ENCODE results near the gene BRSK2.
A peak's percentile ranks its signal among the peaks of the same experiment; 100 is the strongest.

BRSK2 gene

DNA sequence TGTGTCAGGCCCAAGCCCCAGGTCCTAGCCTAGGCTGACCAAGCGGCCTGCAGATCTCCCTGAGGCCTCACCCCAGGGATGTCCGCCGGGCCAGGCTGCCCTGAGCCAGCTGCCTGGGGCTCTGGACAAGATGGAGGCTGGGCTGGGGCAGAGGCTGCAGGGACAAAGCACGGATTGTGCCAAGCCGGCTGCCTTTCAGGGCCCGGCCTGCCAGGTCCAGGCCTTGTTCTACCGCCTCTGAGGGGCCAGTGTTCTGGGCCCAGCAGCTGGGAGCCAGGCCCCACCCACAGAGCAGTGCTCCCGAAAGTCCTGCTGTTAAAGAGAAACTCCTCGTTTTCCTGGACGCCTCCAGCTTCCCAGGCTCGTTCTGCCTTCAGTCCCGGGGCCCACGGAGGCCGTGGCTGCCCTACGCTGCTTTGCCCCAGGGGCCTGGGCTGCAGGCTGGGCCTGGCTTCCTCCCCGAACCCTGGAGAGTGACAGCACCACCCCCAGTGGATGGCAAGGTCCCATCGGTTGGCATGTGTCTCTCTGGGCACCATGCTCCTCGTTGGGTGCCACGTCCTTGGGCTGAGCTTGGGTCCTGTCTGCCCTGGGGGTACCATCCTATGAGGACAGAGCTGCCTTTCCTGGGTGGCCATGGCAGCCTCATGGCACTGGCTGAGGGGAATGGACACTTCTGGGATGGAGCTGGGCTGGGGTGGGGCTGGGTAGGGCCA lies 7.6 kb downstream of the BRSK2 start:
- DNase-seq (ENCODE audit: low read depth in 2 of 2) = no peak

DNA sequence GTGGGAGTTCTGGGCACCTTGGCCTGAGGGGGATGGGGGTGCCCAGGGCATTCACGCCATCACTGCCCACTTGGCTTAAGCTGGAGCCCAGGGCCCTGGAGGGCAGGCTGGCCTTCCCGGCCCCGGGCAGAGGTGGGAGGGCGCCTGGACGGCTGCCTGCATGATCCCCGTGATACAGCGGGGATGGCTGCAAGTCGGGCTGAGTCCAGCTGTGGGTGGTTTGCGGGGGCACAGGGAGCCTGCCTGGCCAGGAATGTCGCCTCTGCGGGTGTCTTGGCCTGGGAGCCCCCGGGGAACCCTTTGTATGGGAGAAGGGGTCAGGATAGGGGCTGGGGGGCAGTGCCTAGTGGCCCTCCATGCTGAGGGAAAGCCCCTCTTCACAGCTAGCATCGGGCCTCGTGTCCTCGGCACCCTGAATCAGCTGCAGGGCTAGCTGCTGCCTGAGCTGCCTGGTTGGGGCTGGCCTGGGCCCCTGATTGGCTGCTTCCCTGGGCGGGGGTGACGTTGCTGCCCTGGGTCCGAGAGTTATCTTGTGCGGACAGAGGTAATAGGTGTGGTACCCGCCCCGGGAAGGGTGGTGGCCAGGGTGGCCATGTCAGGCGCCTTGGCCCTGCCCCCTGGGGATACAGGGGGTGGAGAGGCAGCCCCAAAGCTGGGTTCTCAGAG lies 8.3 kb downstream of the BRSK2 start:
- no peak for DNase-seq (ENCODE audit: low read depth in 2 of 2)

DNA sequence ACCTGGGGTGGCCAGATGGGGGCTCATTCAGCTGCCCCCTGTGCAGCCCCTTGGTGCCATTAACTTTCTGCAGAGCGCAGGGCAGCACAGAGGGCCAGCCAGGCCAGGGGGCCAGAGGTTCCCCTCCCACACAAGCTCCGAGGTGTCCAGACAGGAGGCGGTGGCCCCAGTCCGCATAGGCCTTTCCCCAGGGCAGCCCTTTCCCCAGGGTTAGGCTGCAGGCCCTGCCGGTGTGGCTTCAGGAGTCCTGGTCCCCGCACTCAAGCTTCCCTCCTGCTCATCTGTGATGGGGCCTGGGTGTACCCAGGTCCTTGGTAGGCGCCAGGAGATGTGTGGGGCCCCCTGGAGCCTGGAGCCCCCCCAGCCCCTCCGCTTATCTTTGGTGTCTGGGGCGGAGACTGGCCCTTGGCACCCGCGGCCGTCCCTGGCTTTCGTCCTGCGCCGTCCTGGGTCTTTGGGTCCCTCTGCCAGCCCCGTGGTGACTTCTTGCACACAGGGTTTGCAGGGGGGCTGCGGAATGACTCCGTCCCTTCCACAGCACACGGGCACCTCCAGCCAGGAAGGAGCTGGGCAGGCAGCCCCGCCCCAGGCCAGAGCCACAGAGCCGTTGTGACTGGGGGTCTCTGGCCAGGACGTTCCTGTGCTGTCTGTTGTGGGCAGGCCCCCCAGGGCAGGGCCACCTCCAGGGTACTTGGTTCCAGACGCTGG lies 8.9 kb downstream of the BRSK2 start:
- no peak for DNase-seq (ENCODE audit: low read depth in 2 of 2)

DNA sequence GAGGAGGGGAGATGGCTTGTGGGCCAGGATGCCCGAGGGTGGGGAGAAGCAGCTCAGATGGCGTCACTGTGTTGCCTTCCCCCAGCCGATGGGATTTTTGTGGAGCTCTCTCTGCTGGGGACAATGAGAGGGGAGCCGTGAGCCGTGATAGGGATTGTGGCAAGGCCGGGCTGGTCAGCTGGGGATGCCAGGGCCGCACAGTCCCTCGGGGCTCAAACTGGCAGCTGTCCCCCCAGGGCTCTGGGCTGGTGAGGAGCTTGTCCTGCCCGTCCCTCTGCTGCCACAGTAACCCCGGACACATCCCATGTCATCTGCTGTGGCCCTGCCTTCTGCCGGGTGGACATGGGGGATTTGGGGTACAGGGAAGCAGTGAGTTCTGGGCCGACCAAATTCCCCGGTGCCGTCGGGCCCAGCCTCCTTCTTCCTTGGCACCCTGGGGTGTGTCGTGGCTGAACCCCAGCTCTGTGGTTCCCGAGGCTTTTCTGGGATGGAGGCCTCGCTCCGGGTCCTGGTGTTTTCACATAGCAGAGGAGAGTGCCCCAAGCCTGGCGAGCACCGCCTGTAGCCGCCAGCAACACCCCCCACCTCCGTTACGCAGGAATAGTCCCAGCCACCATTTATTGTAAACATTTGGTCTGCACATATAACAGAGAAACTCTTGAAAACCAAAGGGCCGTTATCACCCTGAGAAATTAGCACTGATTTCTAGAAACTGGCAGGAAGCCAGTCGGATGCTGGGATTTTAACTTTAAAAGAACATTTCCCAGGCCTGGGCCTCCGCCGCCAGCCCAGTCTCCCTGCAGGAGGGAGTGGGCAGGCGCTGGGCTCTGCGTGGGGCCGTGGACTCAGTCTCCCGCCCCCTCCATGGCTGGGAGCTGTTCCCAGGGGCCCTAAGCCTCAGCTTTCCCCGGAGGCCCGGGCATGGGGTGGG lies 9.9 kb downstream of the BRSK2 start:
- no peak for DNase-seq (ENCODE audit: low read depth in 2 of 2)

DNA sequence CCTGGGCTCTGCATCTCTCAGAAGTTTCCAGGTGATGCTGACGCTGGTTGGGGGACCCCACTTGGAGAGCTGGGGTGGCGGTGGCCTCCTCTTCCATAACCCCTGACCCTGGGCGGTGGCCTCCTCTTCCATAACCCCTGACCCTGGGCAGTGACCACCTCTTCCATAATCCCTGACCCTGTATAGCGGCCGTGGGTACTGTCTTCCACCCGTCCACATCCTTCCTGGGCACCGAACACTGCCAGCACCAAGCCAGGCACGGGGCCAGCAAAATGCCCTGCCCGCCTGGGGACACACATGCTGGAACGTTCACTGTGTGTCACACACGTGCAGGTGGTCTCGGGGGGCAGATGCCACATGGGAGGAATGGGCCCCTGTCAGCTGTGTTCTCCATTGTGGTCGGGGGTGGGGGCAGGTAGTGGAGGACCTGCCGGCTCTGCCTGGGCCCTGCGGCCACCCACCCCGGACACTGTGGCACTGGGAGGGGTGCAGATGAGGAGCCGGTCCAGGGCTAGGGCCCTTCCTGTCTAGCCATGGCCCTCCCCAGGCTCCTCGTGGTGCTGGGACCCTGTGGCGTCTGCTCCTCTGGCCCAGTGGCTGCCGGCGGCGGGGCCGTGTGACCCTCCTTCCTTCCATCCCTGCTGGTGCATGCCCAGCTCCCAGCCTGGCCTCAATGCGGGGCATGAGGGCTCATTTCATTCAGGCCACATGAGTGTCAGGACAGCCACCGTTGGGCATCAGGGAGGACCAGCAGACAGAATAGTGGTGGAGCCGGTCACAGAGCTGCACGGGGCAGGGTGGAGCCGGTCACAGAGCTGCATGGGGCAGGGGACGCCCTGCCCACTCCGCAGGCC lies 10.8 kb downstream of the BRSK2 start:
- DNase-seq (ENCODE audit: low read depth in 2 of 2) = no peak

DNA sequence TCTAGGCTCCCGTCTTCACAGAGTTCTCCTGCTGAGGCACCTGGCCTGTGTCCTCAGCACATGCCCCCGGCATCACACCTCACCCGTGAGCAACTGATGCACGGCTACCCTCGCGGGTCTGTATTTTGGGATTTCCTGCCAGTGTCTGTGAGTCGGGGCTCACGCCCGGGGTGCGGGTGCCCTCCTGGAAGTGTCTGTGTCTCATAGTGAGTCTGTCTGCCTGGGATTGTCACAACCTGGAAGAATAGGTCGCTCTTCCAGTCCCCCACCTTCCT lies 11.4 kb downstream of the BRSK2 start:
- DNase-seq (ENCODE audit: low read depth in 2 of 2) = no peak

DNA sequence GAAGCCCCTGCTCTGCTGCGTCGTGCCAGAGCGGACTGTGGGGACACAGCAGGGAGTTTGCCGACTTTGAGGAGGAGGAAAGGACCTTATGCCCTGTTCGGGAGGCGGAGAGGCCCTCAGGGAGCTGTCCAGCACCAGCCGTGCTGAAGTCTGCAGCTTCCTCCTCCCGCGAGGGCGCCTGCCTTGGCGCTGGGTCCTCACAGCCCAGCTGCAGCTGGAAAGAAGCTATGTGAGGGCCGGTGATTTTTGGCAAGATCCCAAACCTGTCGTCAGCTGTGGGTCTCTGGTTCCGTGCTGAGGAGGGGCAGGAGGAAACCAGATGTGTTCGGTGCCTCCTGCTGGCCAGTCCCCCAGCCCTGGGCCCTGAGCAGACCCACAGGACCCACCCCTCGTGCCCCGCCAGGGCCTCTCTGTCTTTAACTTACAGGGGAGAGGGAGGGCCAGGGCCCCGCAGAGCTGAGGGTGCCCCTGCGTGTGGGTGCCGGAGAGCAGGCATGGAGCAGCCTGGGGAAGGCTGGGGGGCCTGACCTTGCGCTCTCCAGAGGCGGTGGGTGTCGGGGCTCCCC lies 12.0 kb downstream of the BRSK2 start:
- DNase-seq (ENCODE audit: low read depth in 2 of 2) = peak in 1 of 2 donors; percentile 32

DNA sequence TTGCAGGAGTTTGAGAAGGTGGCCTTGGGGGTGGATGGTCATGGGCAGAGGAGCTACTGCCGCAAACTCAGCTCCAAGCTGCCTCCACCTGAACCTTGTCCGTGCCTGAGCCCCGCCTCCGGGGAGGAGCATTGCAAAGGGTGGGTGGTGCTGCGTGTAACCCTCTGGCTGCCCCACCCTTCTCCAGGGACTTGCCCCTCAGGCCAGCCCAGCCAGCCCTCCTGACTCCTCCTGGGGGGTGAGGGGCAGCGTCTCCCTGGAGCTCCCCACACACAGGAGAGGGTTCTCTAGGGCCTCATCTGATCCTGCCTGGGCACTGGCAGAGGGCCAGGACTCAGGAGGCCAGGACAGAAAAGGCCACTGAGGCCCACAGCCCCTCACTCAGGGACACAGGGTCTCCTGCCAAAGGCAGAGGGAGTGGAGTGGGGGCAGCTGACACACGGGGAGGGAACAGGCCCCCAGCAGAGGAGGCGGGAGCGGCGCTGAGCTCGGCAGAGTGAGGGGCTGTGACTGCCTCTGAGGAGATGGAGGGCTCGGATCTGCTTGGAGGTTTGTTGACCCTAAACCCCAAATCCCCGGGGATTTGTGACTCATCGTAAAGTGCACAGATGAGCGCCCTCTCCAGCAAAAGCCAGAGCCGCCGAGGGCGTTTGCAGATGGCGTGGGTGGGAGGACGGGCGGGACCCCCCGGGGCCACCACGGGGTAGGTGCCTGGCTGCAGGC lies 12.8 kb downstream of the BRSK2 start:
- no peak for DNase-seq (ENCODE audit: low read depth in 2 of 2)

DNA sequence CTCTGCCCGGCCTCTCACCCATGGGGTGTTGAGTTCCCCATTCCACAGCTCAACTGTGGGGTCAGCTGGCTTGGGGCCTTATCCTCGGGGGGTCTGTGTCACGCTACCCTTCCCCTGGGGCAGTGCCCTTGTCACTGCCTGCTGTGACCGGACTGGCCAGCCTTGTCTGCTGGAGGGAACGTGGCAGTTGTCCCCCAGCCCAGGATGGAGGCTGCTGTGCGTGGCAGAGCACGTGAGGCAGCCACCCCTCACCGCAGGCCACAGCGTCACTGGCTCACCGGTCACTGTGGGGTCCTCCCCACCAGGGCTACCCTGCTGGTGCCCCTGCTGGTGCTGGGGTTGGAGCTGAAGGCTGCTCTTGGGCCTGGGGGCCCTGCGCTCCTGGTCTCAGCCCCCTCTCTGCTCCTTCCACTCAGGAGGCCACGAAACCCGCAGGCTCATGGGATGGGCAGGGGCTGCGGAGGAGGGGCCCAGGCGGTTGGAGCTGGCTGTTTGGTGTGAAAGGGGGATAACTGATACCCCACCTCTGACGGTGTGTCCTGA lies 13.4 kb downstream of the BRSK2 start:
- no peak for DNase-seq (ENCODE audit: low read depth in 2 of 2)

DNA sequence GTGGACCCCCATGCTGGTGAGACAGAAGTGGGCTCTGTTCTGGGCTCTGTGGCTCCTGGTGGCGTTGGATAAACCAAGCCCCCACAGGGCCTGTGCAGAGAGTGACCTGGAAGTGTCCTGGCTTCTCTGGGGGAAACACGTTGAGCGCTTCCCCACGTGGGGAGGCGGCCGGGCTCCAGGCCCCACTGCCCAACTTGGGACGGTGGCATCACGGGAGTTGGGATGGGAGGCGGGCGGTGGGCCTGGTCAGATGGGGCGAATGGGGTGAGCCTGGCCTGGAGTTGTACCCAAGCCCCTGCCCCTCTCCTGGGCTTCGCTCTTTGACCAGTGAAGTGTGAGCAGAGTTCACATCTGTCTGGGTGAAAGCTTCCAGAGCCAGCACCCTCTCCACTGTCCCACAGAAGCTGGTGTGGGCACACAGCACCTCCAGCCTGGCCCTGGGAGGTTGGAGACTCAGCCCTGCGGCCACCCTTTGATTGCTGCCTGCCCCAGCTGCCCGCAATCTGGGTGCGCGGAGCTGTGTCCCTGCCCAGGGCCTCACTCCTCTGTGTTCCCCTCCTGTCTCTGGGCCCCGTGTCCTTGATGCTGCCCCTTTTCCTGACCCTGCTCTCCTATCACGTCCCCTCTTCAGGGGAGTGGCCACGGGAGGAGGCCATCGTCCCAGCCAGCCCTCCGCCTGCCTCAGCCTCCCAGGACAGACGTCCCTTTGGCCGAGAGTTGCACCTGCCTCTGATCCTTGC lies 14.2 kb downstream of the BRSK2 start:
- DNase-seq (ENCODE audit: low read depth in 2 of 2) = no peak

DNA sequence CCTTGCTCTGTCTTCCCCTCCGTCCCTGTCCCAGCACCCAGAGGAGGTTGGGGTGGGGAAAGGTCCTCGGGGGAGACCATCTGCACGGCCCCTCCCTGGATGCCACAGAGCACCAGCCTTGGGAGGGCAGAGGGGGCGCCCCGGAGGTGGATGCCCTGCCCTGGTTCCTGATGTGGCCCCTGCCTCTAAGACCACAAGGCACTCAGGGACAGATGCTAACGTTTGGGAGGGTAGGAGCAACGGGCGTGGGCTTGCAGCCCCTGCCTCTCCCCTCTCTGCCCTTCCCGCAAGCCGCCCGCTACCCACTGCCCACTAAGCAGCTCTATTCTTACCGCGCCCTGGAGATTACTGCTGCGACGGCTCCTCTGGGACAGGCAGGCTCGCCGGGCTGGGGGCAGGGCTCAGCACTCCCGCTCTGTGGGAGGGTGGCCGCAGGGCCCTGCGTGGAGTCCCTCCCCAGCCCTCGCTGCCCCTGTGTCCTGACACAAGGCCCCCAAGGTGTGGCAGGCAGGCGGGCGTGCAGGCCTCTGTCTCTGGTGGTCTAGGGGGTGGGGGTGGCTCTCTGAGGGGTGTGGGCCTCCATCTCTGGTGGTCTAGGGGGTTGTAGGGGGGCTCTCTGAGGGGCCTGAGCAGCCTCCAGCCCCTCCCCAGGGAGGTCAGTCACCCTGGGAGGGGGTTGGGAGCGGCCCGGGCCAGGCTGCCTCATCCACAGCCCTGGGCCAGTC lies 14.9 kb downstream of the BRSK2 start:
- DNase-seq (ENCODE audit: low read depth in 2 of 2) = no peak

DNA sequence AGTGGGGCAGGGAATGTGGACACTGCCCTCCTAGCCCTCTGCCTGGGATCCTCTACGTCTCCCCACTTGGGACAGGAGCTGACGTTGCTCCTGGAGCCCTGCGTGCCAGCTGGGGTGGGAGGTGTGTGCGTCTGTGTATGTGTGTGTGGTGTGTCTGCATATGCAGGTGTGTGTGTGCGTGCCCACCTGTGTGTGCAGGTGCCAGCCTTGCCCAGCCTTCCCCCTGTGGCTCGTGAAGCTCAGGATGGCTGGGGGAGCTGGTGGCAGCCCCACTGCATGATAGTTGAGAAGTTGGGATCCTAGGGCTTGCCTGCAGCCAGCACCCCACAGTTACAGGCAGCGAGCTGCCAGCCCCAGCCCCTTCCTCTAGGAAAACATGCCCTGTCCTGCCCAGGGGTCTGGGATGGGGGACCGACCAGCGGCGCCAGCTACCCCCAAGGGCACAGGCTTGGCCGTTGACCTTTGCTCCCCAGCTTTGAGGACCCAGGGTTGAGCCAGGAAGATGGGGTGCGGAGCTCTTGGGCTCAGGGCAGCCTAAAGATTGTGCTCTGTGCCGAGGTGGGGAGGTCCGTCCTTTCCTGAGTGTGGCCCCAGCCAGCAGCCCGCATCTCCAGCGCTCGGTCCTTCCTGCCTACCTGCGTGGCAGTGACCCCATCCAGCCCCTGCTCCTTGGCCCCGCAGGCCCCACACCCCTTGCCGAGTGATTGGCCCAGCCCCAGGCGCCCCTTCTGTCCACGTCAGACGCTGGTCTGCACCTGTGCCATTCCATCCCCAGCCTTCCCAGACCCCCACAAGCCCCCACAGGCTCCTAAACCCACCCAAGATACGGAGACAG lies 15.7 kb downstream of the BRSK2 start:
- no peak for DNase-seq (ENCODE audit: low read depth in 2 of 2)

DNA sequence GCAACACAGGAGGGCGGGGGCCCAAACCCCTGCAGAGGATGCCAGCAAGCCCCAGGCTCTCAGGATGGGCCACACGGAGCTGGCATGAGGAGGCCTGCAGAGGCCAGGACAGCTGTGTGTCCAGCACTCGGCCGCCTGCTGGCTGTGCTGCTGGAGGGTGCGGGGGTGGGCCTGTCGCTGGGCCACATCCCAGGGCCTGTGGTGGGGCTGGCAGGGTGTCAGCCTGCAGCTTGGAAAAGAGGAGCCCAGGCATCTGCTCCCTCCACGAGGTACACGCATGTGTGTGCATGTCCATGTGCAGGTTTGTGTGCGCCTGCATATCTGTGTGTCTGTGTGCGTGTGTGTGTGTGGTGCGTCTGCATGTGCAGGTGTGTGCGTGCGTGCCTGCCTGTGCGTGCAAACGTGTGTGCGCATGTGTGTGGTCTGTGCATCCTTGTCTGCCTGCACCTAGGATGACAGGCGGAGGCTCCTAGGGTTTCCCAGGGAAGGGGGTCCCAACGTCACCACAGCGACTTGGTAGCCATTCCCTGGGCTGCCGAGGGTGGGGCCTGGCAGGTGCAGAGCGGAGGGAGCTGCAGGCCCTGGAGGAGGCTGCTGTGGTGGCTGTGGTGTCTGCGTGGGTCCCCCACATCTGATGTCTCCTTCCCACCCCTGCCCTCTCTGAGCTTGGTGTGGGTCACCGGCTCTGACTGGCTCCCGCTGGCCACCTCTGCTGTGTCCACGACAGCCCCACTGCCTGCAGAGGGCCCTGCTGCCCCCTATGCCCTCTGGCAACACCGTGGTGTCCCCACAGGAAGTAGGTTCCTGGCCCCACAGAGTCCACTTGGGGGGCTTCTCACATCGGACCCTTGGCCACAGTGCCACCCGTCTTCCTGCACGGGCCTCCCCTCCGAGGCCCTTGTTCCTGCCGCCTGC lies 17.1 kb downstream of the BRSK2 start:
- DNase-seq (ENCODE audit: low read depth in 2 of 2) = no peak

DNA sequence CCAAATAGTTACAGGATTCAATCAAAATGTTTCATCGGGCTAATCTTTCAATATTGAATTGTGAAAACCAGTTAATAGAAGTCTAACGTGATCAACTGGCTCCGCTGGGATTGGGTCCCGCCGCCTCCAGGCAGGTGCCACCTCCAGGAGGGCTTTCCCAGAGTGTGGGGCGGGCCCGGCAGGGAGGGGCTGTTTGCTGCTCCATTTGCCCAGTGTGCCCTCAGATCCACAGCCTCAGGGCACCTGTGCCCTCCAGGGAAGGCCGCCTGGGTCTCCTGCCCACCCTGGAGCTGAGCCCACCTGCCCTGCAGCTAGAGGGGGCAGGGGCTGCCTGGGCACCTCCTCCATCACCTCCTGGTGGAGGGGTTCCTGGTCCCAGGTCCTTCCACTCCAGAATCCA lies 17.9 kb downstream of the BRSK2 start:
- DNase-seq (ENCODE audit: low read depth in 2 of 2) = no peak

DNA sequence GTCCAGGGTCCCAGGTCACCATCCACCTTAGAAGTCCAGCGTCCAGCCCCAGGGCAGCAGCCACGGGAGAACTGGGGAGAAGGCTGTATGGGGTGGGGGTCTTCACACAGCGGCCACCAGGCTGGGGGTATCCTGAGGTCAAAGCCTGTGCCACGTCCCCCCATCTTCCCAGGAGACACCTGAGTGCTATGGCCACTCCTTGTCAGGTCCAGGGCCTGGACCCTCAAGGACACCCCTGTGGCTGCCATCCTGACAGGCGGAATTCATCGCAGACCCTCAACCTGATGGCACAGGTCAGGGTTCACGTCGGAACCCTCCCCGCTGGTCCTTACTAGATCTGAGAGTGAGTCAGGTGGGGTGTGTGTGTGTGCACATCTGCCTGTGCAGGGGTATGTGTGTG lies 18.6 kb downstream of the BRSK2 start:
- no peak for DNase-seq (ENCODE audit: low read depth in 2 of 2)

DNA sequence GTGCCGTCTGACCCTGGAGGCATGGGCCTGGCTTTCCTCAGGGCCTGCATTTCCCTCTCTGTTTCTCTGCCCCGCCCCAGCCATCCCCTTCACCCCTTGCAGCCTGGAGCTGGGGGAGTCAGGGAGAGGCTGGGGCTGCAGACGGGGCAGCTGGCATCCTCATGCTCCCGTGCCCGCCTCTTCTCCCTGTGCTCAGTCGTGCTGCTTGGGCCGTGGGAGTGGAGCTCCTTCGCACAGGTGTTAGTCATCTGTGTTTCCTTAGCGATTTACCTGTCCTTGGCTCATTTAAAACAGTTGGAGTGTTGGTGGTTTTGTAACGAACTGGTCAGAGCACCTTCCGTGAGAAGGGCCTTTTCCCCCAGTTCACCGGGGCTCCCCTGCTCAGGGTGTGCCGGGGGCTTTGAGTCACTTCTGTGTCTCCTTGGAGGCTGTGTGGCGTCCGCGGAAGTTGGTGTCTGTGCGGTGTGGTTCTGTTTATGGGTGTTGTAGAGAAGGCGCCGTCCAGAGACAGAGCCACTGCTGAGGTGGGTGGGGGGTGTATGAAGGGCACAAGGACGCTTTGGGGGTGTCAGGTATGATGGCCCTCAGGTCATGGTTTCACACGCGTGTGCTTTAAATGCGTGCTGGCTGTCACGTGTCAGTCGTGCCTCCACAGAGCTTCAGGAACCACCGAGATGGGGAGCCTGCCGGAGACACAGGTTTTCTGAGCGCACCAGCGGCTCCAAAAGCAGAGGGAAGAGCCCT lies 19.5 kb downstream of the BRSK2 start:
- no peak for DNase-seq (ENCODE audit: low read depth in 2 of 2)

All from stimulated activated CD4-positive, alpha-beta T cell treated with anti-CD3 and anti-CD28 coated beads, Interleukin-1b, Interleukin-23, amount 100 ng/mL, for 4 hours (primary cell).